SHP77 treated with DMSO at 0.1 percent for 48 hours (cell line): ENCODE data around the gene MAGI1.

Experiments used
- DNase-seq: peaks from one replicate; lab custom pipeline; 2025; lab: John Stamatoyannopoulos, UW

The MAGI1 gene

DNA sequence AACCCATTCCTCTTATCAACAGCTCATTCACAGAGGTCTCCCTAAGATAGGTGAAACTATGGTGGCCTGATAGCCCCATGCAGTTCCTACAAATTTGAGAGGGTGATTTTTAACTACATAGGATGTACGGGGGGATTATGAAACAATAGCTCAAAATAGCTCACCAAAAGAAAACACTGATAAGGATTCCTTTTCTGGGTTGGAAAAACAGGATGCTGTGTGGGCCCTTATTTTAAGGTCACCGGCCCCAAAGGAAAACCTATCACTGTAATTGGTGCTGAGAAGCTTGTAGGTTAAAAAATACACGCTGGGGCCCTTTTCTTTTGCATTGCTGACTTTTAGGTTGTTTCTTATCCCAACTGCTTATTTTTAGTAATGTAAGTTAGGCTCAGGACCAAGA lies 627.4 kb downstream of the MAGI1 start:
- no peak for DNase-seq

DNA sequence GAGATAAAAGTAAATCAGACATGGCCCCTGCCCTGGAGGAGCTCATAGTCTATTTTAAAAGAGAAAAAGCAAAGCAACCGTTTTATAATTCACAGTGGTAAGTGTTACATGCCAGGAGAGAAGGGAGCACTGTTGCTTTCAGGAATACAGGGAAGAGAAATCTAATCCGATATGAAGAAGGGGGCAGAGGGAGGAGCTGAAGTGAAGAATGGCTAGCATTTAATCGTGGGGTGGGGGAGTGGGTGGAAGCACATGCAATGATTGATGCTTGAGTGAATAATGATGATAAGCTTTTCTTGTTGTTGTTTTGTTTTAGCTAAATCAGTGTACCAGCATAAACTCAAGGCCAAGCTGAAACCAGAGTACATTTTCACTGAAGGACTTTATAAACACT lies 629.5 kb downstream of the MAGI1 start:
- DNase-seq: no peak

DNA sequence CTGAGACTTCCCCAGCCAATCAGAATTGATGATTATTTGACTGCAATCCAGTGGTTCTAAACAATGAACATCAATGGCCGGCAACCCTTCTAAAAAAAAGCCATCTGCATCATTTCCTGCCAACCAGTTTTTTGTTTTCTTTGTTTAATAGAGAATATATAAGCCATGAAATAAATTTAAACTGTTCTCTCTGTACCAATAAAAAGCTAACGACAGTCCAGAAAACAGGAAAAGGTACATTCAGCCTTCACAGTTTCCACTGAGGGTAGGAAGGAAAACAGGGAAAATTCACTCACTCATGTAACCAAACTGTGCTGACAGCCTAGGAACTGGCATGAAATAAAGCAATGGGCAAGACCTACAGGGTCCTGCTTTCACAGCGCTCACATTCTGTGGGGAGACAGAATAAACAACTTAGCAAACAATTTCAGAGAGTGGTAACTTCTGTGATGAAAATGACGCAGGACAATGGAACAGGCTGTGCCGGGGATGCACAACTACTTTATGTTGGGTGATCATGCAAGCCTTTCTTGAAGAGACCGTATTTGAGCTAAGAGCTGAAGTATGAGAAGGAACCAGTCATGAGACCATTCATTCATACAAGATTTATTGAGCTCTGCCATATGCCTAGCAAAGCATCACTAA lies 630.1 kb downstream of the MAGI1 start:
- no peak for DNase-seq

DNA sequence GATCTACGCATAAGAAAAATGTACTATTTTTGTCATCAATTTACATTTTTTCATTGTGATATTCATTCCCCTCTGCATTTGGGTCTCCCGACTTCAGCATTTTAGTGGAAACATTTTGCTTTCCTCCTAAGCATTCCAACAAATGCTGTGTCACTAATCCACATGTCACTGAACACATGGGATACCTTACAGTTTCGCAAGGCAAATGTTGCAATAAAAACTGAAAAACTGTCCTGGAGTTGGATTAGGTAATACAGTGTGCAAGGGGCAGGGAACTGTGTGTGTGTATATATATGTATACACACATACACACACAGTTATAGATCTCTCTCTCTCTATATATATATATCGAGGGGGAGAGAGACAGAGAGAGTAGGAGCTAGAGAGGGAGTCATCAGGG lies 632.2 kb downstream of the MAGI1 start:
- no peak for DNase-seq

DNA sequence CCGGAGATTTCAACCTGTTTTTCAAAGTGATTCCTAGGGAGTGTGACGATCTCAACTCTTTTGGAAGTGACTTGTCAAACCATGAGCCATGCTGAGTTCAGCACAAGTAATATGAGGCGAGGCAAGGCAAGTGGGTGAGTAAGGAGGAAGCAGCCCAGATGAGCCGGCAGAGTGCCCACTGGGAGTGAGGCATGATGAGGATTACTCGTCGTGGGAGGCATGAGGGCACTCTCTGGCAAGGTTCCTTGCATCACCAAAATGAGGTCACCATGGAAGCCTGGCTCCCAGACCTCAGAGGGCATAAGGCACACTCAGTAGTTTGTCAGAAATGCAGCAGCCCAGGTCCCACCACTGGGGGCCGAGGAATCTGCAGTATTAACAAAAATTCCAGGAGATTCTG lies 636.1 kb downstream of the MAGI1 start:
- no peak for DNase-seq

DNA sequence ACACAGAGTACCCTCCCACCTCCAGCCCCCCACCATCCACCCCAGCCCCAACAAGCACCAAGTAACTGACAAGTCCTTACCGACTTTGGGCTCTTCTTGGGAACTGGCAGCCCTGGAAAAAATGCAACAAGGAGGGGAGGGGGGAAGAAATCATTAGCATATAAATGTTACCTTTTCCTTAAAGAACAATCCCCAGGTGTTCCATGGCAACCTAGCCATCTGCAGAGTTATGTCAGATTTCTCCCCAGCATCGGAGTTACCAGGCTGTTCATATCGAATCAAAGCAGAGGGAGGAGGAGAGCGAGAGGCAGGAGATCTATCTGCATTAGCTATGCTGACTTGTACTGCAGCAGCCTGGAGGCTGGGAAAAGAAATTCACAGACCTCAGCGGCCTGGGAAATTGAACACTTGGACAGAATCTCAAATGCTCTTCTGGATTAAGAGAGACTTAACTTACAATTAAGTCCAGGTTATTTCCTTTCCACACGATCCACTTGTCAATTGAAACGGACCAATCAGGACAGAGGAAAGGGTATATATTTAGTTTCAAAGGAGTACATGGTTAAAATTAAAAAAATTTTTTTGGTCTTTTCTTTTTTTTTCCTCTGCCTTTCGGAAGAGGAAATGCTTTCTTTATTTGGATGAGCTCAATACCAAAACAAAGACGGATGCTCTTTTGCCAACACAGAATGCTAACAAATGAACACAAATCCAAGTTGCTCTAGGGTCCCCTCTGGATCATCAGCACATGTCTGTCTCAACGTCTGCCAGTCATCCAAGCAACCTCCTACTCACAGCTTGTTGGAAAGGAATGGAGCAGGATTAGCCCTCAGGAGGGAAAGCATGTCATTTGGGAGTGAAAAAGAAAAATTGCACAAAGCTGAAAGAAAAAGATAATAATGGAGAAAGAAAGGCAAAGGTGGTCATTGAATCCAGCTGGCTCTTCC lies 637.1 kb downstream of the MAGI1 start:
- no peak for DNase-seq

DNA sequence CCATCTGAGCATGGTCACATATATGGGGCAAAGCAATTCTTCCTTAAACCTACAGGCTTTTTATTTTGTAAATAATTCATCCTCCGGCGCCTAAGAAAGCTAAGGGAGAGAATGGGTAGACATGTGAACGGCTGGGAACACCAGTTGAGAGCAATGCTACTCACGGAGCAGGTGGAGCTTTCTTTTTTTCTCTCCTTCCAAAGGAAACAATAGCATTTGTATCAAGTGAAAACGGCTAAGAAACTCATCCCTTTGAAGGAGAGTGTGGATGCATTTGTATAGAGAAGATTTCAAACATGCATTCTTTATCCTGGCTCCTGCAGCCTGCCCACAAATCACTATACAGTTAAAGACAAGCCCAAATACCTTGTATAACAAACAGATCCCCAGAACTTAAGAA lies 637.8 kb downstream of the MAGI1 start:
- DNase-seq: no peak

DNA sequence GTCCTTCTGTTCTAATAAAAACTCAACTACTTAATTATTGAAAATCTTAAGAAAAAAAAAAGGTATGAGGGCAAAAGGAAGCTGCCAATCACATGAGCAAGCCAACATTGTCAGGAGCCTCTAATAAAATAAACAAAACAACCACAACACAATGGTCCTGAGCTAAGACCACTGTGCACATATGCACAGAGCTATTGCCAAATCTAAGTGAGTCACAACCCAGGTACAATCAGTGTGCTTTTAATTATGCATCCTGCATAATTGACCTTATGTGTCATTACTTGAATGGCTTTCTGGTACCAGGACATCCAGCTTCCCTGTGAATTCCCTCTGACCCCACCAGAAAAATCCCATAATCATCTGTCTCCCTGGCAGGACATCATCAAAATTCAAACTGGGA lies 639.8 kb downstream of the MAGI1 start:
- no peak for DNase-seq

DNA sequence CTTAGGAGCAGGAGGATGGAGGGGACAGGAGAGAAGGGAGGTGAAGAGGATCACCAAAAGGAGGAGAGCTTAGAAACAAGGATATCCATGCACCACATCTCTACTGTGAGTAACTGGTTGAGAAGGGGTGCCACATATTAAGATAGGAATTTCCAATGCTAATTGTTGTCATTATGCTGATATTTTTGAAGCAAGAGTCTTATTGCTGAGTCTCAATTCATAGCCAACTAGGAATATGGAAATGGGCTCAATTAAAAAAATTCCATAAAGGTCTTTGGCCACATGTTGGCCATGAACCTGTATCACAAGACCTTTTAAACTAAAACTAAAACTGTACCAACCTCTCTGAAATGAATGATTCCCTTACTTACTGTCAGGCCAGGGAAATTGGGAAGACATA lies 642.6 kb downstream of the MAGI1 start:
- DNase-seq: no peak

DNA sequence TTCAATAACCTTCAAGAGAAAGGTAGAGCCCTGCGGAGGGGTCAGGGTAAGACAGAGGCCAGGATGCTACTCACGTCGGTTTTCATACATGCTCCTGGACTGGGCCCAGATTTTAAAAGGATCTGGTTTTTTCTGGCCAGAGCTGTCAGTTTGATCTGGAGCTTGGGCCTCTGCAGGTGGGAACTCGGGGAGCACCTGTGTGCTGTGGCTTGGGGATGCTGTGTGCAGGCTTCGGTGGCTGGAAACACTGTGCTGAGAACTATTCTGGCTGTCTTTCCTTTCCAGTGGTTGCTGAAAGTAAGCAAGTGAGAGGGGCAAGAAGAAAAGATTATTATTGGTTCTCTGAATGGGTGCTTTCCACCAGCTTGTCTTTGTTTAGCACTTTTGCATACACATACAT lies 647.6 kb downstream of the MAGI1 start:
- DNase-seq: no peak

DNA sequence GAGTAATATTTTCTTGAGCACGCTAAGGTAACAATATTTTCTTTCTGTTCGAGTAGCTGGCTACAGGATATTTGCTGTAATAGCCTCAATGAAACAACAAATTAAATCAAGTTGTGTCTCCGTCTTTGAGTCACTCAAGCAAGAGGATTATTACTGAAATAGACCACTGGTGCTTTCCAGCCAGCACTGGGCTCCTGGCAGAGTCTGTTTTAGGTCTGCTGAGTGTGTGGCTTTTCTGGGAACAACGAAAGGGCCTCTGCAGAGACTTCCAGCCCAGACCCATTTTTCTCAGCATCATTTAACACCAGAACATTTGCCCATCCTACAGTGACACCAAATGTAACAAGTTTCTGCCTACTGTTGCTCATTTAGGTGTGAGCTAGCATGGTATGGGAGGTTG lies 652.9 kb downstream of the MAGI1 start:
- DNase-seq: no peak

DNA sequence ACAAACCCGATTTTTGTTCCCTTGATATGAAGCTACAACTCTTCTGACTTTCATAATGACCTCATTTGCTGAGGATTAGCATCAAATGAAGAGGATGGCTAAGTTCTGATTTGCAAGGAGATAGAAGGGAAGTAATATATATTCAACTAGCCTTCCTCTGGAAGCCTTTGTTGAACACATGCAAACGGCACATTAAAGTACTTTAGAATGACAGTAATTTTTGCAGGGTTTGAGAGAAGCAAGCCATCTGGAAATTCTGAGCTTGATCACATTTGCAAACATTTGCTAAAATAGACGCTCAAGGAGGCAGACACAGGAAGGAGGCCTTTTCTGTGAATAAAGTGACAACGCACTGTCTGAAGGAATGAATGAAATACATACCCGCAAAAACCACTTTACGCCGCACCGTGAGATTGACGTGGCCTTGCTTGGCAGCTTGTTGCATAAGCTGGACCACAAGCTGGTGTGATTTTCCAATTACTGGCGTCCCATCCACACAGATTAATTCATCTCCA lies 657.2 kb downstream of the MAGI1 start:
- DNase-seq: no peak

DNA sequence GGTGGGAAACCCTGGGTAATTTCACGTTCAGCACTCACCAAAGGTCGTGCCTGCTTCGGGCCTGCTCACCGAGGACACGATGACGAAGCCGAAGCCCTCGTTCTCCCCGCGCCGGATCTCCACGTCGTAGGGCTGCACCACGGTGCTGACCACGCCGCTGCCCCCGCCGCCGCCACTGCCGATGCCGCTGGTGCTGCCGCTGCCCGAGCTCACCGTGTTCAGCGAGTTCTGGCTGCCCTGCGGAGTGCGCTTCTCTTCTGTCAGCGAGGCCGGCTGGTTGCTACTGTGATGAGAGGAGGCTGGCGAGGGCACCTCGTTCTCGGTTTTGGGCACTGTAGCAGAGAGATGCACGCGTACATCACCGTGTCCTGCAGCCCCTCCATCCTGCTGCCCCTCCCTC lies 659.5 kb downstream of the MAGI1 start:
- DNase-seq: no peak

DNA sequence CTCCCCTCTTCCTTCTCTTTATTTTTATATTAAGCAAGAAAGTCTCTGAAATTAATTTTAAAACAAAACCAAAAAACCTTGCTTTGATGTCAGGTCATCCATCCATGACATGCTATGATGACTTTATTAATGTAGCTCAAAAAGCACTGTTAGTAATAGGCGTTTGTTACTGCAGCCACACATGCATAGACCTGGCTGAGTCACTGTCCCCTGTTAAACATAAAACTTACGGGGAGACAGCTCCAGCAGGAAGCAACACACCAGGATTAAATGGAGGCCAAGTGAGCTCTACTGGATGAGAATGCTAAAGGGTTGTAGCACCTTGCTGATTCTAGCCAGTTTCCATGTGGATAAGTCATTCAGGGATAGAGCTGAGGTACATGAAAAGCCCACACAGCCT lies 661.1 kb downstream of the MAGI1 start:
- no peak for DNase-seq

DNA sequence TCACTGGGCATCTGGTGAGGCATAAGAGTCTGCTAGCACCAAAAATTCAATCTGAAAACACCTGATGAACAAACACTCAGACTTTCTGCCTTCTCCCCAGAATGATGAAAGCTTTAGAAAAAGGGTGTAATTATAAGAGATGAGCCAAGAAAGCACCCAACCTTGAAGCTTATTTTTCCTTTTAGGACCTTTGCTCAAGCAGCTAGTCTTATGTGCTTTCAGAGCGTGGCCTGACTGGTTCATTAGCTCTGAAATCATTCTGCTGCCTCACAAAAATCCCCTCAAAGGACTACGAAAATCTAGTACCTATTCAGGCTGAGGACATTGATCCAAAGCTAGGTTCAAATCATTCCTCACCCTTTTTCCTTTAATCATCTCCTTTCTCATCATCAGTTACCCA lies 662.3 kb downstream of the MAGI1 start:
- DNase-seq: no peak

DNA sequence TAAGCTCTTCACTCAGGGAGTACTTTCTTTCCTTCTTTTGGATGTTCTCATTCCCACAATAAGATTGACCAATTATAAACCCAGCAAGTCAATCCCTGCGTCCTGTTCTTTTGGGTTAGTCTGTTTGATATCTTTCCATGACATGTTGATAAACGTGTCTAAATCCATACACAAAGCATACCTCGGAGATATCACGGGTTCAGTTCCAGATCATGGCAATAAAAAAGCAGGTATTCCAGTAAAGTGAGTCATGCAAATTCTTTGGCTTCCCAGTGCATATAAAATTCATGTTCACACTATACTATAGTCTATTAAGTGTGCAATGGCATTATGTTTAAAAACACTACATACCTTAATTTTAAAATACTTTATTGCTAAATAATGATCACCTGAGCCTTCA lies 667.7 kb downstream of the MAGI1 start:
- no peak for DNase-seq

DNA sequence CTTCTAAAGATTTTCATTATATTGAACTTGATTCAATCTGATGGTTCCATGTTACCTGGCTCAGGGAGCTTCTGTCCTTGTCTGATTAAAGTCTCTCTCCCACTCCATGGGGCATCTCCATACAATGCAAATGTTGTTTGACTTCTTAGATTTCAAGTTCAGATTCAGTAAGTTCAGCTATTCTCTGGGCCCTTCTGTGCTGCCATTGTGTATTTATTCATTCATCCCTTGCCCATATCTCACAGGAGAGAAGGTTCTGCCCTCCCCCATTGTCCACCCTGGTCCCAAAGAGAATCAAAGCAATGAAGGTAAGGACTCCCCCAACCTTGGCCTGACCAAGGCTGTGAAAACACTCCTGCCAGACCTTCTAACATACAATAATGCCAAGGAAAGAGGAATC lies 669.9 kb downstream of the MAGI1 start:
- no peak for DNase-seq

DNA sequence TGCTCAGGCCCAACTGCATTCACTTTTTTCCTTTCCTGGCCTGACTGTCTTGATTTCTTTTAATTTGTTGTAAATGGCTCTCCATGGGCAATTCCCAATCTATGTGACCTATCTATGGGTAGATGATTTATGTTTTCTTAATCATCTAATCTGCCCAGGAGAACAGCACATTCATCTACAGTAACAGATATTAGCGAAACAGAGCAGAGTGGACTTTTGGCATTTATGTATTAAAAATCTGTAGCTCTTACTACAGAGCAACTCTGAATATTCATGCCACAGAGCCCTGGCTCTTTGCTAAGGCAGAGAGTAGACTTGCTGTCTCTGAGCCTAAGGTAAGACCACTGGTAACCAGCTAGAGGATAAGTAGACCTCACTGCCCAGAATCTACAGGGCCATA lies 676.0 kb downstream of the MAGI1 start:
- DNase-seq: no peak

DNA sequence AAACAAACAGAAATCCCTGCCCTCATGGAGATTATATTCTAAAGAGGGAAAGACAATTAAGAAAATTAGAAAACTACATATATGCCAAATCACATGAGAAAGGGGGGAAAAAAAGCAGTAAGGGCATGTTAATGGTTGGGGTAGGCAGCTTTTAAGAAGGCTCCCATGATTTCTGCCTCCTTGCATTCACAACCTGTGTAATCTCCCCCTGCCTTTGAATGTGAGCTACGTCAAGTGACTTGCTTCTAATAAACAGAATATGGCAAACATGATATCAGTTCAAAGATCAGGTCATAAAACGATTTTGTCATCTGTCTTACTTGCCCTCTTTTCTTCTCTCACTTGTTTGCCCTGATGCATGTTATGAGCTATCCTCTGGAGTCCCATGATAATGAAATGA lies 677.3 kb downstream of the MAGI1 start:
- no peak for DNase-seq

DNA sequence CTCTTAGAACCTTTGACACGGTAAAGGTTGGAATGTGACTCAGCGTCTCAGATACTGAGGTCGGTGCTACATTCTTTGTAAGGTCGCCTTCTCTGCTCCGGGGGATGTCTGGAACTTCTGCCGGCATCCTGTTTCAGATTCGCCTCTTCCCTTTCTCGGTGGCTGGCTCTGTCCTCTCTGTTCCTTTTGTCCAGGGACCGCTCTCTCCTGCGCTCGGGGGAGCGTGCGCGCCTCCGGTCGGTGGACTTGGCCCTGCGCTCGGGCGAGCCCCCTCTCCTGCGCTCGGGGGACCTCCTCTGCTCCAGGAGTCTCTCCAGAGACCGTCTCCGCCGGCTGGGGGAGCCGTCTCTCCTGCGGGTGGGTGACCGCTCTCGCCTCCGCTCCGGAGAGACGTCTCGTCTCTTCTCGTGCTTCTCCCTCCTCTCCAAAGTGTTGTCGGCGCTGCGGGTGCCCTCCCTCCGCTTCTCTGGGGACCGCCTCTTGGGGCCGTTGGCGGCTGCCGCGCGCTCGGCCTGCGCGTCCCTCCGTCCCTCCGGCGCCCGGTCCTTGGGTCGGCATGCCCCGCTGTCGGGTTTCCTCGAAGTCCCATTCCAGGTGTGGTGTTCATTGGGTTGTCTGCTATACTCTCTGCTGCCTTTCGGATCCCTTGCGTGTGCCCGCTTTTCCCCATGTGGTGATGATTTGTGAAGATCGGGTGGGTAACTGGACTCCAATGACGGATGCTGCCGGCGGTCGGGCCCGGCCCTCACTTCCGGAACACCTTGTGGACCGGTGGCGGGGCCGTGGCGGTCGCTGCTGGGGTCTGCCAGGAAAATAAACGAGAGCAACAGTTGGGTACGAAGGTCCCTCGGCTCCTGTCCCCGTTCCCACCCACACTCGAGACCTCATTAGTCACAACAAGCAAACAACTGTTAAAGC lies 682.1 kb downstream of the MAGI1 start:
- no peak for DNase-seq

DNA sequence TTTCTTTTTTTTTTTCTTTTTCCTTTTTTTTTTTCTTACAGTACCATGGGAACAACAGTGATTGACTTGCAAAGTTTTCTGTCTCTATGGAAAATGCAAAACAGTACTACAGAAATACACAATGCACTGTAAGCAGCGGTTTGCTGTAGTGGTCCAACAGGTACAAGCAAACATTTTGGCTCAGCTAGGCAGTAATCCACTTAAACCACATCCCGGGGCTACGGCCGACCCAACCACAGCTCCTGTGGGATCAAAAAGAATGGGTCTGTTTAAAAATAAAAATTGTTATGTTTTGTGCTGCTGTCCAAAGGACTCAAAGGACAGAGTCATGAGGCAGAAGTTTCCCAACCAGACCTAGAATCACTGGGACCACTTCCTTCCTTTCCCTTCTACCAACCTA lies 683.8 kb downstream of the MAGI1 start:
- no peak for DNase-seq

DNA sequence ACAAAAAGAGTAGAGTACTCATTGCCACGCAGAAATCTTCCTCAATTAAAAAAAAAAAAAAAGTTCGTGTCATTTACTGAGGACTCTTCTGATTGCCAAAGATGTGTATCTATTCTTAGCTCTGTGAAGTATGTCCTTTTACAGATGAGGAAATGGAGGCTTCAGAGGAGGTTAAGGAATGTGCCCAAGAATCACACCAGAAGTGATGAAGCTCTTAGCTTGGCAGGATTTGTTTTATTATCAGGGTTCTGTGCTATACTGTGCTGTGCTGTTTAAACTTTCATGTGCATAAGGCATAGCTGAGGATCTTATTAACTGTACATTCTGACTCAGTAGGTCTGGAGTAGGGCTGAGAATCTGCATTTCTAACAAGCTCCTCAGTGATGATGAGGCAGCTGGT lies 685.8 kb downstream of the MAGI1 start:
- no peak for DNase-seq
